ENCODE measurements around the gene FGF18.

FGF18 gene

DNA sequence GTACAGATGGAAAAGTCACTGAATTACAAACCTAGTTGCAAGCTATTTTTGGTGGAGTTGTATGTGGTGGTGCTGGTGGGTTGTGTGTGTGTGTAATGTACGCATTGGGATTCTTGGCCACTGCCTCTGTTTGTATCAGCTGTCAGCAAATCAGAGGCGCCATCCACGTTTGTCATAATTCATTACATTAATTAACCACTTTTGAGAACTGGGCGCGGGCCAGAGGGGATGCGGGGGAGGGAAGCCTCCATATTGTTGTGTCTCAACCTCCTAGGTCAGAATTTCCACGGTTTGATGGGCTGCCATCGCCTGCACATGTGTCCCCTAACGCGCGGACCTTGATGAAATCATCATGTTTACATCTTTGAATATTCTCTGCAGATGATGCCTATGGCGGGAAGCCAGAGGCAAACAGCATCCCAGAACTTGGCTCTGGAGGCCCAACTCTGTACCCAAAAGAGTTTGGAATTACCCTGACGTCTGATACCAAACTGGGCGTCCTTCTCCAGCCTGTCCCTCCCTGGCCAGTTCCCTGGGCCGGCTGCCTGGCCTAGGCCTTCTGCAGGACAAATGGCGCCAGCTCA, 54.9 kb downstream of the FGF18 start:
- no peak overlapping the region for H3K27ac ChIP-seq (ENCODE audit: extremely low read depth, low read depth, low read length)
- H3K36me3 ChIP-seq (ENCODE audit: control insufficient read depth in 2 of 2, insufficient read depth in 1 of 2, low read length in 2 of 2), result no peaks in the 10 kb centered on the region
- ChIA-PET POLR2A (interaction anchor here (0.5 kb wide), 1 partner anchor 415 kb away, joined by 5 read pairs; no protein-coding TSS in a partner anchor), CTCF (no interaction called here)
- no peak overlapping the region for H3K4me3 ChIP-seq (ENCODE audit: low read depth, low read length)
- TF ChIP-seq ZNF416 (tag by site-specific recombination; IDR thresholded peaks at IDR 0.05) (no peak), ZBTB17 (tag by site-specific recombination; IDR thresholded peaks at IDR 0.05) (no peak), ZNF24 (tag by site-specific recombination; IDR thresholded peaks at IDR 0.05) (no peak), ZBTB1 (tag by site-specific recombination; IDR thresholded peaks at IDR 0.05) (no peak), ZNF433 (tag by site-specific recombination; IDR thresholded peaks at IDR 0.05; ENCODE audit: low read depth) (no peak), ZNF274 (IDR thresholded peaks at IDR 0.05; ENCODE audit: low read length) (no peak), ZNF274 (tag by site-specific recombination; IDR thresholded peaks at IDR 0.05; ENCODE audit: borderline replicate concordance) (no peak), ZSCAN23 (tag by site-specific recombination; IDR thresholded peaks at IDR 0.05) (no peak), ZNF654 (tag by site-specific recombination; IDR thresholded peaks at IDR 0.05; ENCODE audit: low read depth) (no peak), ZNF37A (tag by site-specific recombination; IDR thresholded peaks at IDR 0.05) (no peak), ZNF513 (tag by site-specific recombination; IDR thresholded peaks at IDR 0.05) (no peak), KLF9 (tag by site-specific recombination; IDR thresholded peaks at IDR 0.05; ENCODE audit: low read depth) (no peak), ZNF48 (tag by site-specific recombination; IDR thresholded peaks at IDR 0.05) (no peak), ZNF391 (tag by site-specific recombination; IDR thresholded peaks at IDR 0.05; ENCODE audit: borderline replicate concordance, low read depth) (no peak)
- H3K9me3 ChIP-seq (ENCODE audit: control insufficient read depth, insufficient read depth, low read depth, low read length), result no peaks in the 10 kb centered on the region
- no peaks in the 10 kb centered on the region for H3K4me1 ChIP-seq (ENCODE audit: control insufficient read depth, insufficient read depth, low read length)

DNA sequence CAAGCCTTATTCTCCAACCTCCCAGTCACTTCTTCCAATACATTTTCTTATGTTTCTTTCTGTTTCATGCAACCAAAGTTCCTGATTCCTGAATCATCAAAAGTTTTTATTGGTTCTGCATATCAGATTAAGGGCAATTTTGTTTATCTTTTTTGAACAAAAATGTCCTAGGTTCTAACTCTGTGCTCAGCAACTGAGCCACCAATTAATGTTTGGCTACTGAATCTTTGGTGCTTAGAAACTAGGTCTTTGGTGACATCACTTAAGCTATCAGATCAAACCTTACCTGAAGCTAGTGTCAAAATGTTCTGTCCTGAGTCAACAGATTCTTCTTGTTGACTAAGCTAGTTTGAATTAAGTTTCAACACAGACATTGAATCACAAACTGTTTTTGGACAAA, 56.1 kb downstream of the FGF18 start:
- ChIA-PET CTCF (interaction anchor here (0.6 kb wide), 1 partner anchor 109 kb away, joined by 3 read pairs; no protein-coding TSS in a partner anchor), POLR2A (no interaction called here)
- Histone ChIP-seq H3K4me1 (ENCODE audit: control insufficient read depth, insufficient read depth, low read length) (peaks cover 6% of the 10 kb centered on the region; the same call in 1 of the 2 replicates), H3K36me3 (ENCODE audit: control insufficient read depth in 2 of 2, insufficient read depth in 1 of 2, low read length in 2 of 2) (no peaks in the 10 kb centered on the region), H3K4me3 (ENCODE audit: low read depth, low read length) (no peak overlapping the region), H3K27ac (ENCODE audit: extremely low read depth, low read depth, low read length) (no peak overlapping the region), H3K9me3 (ENCODE audit: control insufficient read depth, insufficient read depth, low read depth, low read length) (no peaks in the 10 kb centered on the region)
- TF ChIP-seq, protein P1, sequence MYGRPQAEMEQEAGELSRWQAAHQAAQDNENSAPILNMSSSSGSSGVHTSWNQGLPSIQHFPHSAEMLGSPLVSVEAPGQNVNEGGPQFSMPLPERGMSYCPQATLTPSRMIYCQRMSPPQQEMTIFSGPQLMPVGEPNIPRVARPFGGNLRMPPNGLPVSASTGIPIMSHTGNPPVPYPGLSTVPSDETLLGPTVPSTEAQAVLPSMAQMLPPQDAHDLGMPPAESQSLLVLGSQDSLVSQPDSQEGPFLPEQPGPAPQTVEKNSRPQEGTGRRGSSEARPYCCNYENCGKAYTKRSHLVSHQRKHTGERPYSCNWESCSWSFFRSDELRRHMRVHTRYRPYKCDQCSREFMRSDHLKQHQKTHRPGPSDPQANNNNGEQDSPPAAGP (tag by site-specific recombination; IDR thresholded peaks at IDR 0.05), result no peak
- TF ChIP-seq ZNF146 (tag by site-specific recombination; IDR thresholded peaks at IDR 0.05) (no peak), ZFP37 (tag by site-specific recombination; IDR thresholded peaks at IDR 0.05) (no peak), ZNF48 (tag by site-specific recombination; IDR thresholded peaks at IDR 0.05) (no peak), ZNF10 (tag by site-specific recombination; IDR thresholded peaks at IDR 0.05) (no peak), EGR2 (tag by site-specific recombination; IDR thresholded peaks at IDR 0.05; ENCODE audit: low read depth) (no peak), ZNF449 (tag by site-specific recombination; IDR thresholded peaks at IDR 0.05) (no peak), IKZF3 (tag by site-specific recombination; IDR thresholded peaks at IDR 0.05) (no peak), ZNF670 (tag by site-specific recombination; IDR thresholded peaks at IDR 0.05; ENCODE audit: low read depth) (no peak), ZNF658 (tag by site-specific recombination; IDR thresholded peaks at IDR 0.05) (no peak), ZBTB26 (tag by site-specific recombination; optimal IDR thresholded peaks at IDR 0.05) (no peak), PRDM10 (tag by site-specific recombination; IDR thresholded peaks at IDR 0.05) (no peak), ZBTB20 (tag by site-specific recombination; IDR thresholded peaks at IDR 0.05) (no peak)
